Suprapubic skin (tissue), 4 donors: Measurements from ENCODE around the gene WDR90. TPM values are rescaled to one million over a fixed set of nuclear protein-coding genes. Genes with fewer than 3 reads are reported as not detected.

ENCODE experiments used
- DNase-seq, 2 donors: peaks; one replicate each; pipeline ENCODE4 v3.0.0-alpha.2; 2019; ENCODE audit warnings: low spot score in 2 of 2
- H3K27ac ChIP-seq: fragments of 200-600 bp; sonication (generic); one replicate; pipeline ENCODE4 v1.5.1; 2019
- H3K27me3 ChIP-seq: fragments of 200-600 bp; sonication (generic); one replicate; pipeline ENCODE4 v1.5.1; 2019
- H3K36me3 ChIP-seq: fragments of 200-600 bp; sonication (generic); one replicate; pipeline ENCODE4 v1.5.1; 2019
- H3K4me1 ChIP-seq: fragments of 200-600 bp; sonication (generic); one replicate; pipeline ENCODE4 v1.5.1; 2019
- H3K4me3 ChIP-seq: fragments of 200-600 bp; sonication (generic); one replicate; pipeline ENCODE4 v1.5.1; 2019; ENCODE audit warnings: mild to moderate bottlenecking
- H3K9me3 ChIP-seq: fragments of 200-600 bp; sonication (generic); one replicate; pipeline ENCODE4 v1.5.1; 2019
- EP300 ChIP-seq: sonication (generic); formaldehyde crosslinking; IDR thresholded peaks from one replicate; pipeline ENCODE4 v1.6.1; 2017; ENCODE audit warnings: antibody characterized with exemption
- POLR2A ChIP-seq, 2 donors: fragments of 450-650 bp; IDR thresholded peaks; one replicate each; pipeline ENCODE4 v1.6.1; 2017; ENCODE audit warnings: antibody characterized with exemption in 2 of 2, mild to moderate bottlenecking in 2 of 2, moderate library complexity in 2 of 2
- POLR2AphosphoS5 ChIP-seq, 3 donors: sonication (generic); formaldehyde crosslinking; IDR thresholded peaks; one replicate each; pipeline ENCODE4 v1.6.1; 2017; ENCODE audit warnings: antibody characterized with exemption in 3 of 3
- WGBS: methylation state at CpG from one replicate; pipeline ENCODE4 v1.1.5; 2018; 5-methylcytosine and 5-hydroxymethylcytosine counted together
- total RNA-seq, 4 donors: library from RNA; depleted of rRNA; stranded (reverse); fragments of >200 nt; gene quantifications; one replicate each; pipeline ENCODE4 v1.1.0, GENCODE V29; 2016
- TF ChIP-seq, protein P1 (sequence below), 2 donors: fragments of 200-600 bp in 1 of 2; fragments of 450-650 bp in 1 of 2; sonication (generic) in 1 of 2; IDR thresholded peaks; one replicate each; pipeline ENCODE4 v1.5.1; 2016 to 2019; ENCODE audit warnings: antibody characterized with exemption in 2 of 2, mild to moderate bottlenecking in 1 of 2, moderate library complexity in 1 of 2

The WDR90 gene
- total RNA-seq, 4 donors from 2014 or later: 18.3 to 63.0 (median 32.2) TPM

DNA sequence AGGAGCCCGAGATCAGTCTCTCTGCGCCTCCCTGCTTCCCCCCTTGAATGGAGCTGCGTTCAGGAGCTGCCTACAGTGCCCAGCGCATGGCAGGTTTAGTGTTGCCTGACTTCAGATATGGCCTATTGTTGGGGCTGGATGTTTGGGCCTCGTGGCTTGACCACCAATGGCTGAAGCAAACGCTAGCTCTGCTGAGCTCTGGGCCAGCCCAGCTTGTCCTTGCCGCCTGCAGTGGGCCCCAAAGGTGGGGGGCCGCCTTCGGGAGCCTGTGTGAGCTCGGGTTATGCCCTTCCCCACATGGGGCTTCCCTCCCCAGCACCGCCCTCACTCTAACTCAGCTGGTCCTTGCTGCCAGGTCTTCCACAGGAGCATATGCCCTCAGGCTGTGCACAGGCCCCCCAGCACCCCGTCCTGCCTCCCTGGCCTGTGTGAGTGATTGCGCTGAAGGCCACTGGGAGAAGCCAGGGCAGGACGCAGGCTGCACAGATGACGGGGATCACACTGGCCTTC, 11.1 kb upstream of the WDR90 start:
- Histone ChIP-seq H3K27ac (no peak overlapping the region), H3K4me1 (peaks cover 42% of the 10 kb centered on the region), H3K9me3 (no peaks in the 10 kb centered on the region), H3K36me3 (peaks cover 16% of the 10 kb centered on the region), H3K27me3 (no peaks in the 10 kb centered on the region), H3K4me3 (no peak overlapping the region)
- no peak for DNase-seq
- TF ChIP-seq POLR2A (IDR thresholded peaks at IDR 0.05) (no peak), EP300 (no peak), POLR2AphosphoS5 (IDR thresholded peaks at IDR 0.05) (no peak)
- TF ChIP-seq, protein P1, sequence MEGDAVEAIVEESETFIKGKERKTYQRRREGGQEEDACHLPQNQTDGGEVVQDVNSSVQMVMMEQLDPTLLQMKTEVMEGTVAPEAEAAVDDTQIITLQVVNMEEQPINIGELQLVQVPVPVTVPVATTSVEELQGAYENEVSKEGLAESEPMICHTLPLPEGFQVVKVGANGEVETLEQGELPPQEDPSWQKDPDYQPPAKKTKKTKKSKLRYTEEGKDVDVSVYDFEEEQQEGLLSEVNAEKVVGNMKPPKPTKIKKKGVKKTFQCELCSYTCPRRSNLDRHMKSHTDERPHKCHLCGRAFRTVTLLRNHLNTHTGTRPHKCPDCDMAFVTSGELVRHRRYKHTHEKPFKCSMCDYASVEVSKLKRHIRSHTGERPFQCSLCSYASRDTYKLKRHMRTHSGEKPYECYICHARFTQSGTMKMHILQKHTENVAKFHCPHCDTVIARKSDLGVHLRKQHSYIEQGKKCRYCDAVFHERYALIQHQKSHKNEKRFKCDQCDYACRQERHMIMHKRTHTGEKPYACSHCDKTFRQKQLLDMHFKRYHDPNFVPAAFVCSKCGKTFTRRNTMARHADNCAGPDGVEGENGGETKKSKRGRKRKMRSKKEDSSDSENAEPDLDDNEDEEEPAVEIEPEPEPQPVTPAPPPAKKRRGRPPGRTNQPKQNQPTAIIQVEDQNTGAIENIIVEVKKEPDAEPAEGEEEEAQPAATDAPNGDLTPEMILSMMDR (IDR thresholded peaks at IDR 0.05): no peak
- 94% methylated on average over 4 of the region's 15 CpGs for WGBS

GRCh38 chr16:638836-639235, 10.3 kb upstream of the WDR90 start:
- TF ChIP-seq POLR2A (IDR thresholded peaks at IDR 0.05) (no peak), POLR2AphosphoS5 (IDR thresholded peaks at IDR 0.05) (no peak), EP300 (no peak)
- Histone ChIP-seq H3K27me3 (no peaks in the 10 kb centered on the region), H3K4me1 (peaks cover 43% of the 10 kb centered on the region), H3K36me3 (peaks cover 8% of the 10 kb centered on the region), H3K27ac (no peak overlapping the region), H3K4me3 (no peak overlapping the region), H3K9me3 (no peaks in the 10 kb centered on the region)
- no peak for DNase-seq
- 54% methylated on average over 6 of the region's 9 CpGs for WGBS

DNA sequence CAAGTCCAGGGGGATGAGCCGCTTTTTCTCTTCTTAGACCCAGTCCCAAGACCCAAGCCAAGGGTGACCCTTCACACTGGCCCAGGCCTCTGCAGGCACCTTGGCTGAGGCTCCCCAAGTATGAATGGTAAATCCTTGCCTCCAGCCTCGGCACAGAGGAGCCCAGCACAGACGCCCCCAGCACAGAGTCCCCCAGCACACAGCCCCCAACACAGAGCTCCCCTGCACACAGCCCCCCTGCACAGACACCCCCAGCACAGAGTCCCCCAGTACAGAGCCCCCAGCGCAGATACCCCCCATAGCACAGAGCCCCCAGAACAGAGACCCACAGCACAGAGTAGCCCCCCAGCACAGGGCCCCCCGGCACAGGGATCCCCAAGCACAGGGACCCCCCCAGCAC, 8.6 kb upstream of the WDR90 start:
- DNase-seq: no peak
- Histone ChIP-seq H3K4me3 (peak overlapping the region; percentile 89), H3K36me3 (no peaks in the 10 kb centered on the region), H3K9me3 (no peaks in the 10 kb centered on the region), H3K27ac (no peak overlapping the region), H3K27me3 (no peaks in the 10 kb centered on the region), H3K4me1 (peaks cover 35% of the 10 kb centered on the region)
- WGBS: 80% methylated on average over 2 of the region's 5 CpGs
- TF ChIP-seq EP300 (no peak), POLR2AphosphoS5 (IDR thresholded peaks at IDR 0.05) (no peak), POLR2A (IDR thresholded peaks at IDR 0.05) (no peak)
- TF ChIP-seq, protein P1 (IDR thresholded peaks at IDR 0.05): no peak

DNA sequence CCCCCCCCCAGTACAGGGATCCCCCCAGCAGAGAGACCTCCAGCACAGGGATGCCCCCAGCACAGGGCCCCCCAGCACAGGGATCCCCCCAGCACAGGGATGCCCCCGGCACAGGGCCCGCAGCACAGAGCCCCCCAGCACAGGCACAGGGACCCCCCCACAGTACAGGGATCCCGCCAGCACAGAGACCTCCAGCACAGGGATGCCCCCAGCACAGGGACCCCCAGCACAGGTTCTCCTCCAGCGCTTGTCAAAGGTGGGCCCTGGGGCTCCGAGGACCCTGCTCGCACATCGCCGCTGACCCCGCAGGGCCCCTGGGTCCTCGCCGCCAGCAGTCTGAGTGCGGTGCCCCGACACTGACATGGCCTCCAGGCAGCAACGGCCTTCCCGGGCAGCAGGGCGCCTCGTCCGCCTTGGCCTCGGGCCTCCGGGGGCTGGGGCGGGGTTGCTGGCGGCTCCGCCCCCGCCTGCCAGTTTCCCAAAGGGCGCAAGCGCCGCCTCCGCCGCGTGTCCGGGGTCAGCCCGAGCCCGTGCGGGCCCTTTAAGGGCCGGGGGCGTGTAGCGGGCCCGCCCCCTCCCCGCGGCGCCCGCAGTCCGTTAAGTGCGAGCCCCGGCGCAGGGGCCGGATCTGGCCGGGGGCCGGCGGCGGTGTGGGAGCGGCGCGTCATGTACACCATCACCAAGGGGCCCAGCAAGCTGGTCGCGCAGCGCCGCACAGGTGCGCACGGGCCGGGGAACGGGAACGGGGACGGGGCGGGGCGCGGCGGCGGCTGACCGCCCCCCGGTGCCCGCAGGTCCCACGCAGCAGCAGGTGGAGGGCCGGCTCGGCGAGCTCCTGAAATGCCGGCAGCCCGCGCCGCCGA, 7.6 kb upstream of the WDR90 start, which contains the start of gene MCRIP2:
Gene MCRIP2, plus strand, starts transcription at position 503 of the 863 bp plus-strand sequence. Its CDS starts 164 bp downstream, at position 667.
- H3K4me1 ChIP-seq: peaks cover 39% of the 10 kb centered on the region
- H3K27me3 ChIP-seq: no peaks in the 10 kb centered on the region
- no CpG with 5 or more reads among the region's 81 CpGs for WGBS
- H3K9me3 ChIP-seq: no peaks in the 10 kb centered on the region
- H3K4me3 ChIP-seq: peak within 1 kb of the TSS; percentile 89
- no peak for TF ChIP-seq POLR2AphosphoS5 (IDR thresholded peaks at IDR 0.05)
- TF ChIP-seq POLR2A (IDR thresholded peaks at IDR 0.05): peak in 1 of 2 donors; percentile 2
- no peaks in the 10 kb centered on the region for H3K36me3 ChIP-seq
- peak within 1 kb of the TSS; percentile 84 for H3K27ac ChIP-seq
- DNase-seq: no peak

- no peaks in the 10 kb centered on the region for H3K27me3 ChIP-seq
- H3K9me3 ChIP-seq: no peaks in the 10 kb centered on the region
- WGBS: 65% methylated on average over 5 of the region's 72 CpGs
- peaks cover 45% of the 10 kb centered on the region for H3K4me1 ChIP-seq
- H3K27ac ChIP-seq: peak overlapping the region; percentile 84
- TF ChIP-seq EP300: no peak
- TF ChIP-seq, protein P1 (IDR thresholded peaks at IDR 0.05): no peak
- TF ChIP-seq POLR2AphosphoS5 (IDR thresholded peaks at IDR 0.05): no peak
- TF ChIP-seq POLR2A (IDR thresholded peaks at IDR 0.05): no peak
- H3K36me3 ChIP-seq: no peaks in the 10 kb centered on the region
- H3K4me3 ChIP-seq: peak overlapping the region; percentile 89
- DNase-seq: no peak
These were observed 6.7 kb upstream of the WDR90 start for GRCh38 chr16:642189-643049.
